HG03558 (cell line): ENCODE data around the gene DLG2.
"Not testable (repeated sequence)": the region's sequence is repeated elsewhere in the genome, so short reads cannot be mapped to it uniquely, and the experiment has no call there.

Experiments used
- ATAC-seq: cut with Tn5 transposase; IDR thresholded peaks from one replicate; pipeline ENCODE4 v1.9.1; 2021; ENCODE audit warnings: moderate number of reproducible peaks; ENCODE audit not compliant: unreplicated experiment; ENCODE audit errors: extremely low read depth

DLG2 gene

GRCh38 chr11:84886344-84886743, 740.8 kb downstream of the DLG2 start:
- ATAC-seq = no peak

DNA sequence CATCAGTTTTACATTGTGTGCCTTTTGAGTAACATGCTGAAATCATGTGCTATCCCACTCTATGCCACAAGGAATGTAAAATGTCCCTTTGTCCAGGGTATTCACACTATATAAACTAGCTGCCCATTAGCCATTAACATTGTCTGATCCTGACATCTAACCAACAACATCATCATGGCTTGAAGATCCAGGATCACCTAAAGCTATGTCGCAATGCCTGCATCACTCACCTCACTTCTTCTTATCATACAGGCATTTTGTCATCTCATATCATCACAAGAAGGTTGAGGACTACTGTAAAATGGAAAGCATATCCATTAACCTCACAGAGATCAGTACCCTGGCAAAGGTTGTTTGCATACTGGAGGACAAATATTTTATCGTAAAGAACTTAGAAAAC, 742.3 kb downstream of the DLG2 start:
- ATAC-seq = no peak

DNA sequence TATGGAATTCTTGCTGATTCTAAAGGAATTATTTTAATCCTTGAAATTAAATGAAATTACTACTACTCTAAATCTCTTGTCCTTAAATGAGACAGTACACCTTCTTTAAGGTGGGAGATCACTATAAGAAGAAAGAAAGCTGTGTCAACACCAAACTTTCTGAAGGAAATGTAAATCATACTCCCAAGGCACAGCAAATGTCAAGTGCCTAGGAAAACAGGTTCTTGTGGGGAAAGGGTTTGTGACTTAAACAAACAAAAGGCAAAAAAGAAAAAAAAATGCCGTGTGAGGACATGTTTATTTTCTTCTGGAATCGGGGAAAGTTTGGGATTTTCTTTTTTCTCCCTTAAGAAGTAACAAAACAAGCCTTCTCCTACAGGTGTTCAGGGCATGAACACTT, 745.1 kb downstream of the DLG2 start:
- no peak for ATAC-seq

GRCh38 chr11:84871116-84871515, 756.0 kb downstream of the DLG2 start:
- no peak for ATAC-seq

DNA sequence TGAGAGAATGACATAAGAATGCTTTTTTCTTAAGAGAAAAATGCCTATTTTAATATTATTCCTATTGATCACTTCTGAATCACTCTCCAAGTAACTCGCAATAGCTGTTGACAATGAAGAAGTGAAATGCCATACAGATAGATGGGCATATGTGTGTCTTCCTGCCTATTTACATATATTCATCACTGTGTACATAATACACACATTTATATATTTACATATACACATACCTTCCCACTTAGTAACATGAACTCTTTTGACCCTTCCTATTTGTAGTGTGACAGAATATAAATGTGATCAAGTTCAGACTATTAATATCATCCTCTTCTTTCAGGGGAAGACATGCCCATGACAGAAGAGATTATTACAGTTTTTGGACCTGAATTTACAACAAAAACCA, 756.7 kb downstream of the DLG2 start:
- ATAC-seq = no peak

- ATAC-seq = no peak
Measured at GRCh38 chr11:84866922-84867321, 760.2 kb downstream of the DLG2 start.

DNA sequence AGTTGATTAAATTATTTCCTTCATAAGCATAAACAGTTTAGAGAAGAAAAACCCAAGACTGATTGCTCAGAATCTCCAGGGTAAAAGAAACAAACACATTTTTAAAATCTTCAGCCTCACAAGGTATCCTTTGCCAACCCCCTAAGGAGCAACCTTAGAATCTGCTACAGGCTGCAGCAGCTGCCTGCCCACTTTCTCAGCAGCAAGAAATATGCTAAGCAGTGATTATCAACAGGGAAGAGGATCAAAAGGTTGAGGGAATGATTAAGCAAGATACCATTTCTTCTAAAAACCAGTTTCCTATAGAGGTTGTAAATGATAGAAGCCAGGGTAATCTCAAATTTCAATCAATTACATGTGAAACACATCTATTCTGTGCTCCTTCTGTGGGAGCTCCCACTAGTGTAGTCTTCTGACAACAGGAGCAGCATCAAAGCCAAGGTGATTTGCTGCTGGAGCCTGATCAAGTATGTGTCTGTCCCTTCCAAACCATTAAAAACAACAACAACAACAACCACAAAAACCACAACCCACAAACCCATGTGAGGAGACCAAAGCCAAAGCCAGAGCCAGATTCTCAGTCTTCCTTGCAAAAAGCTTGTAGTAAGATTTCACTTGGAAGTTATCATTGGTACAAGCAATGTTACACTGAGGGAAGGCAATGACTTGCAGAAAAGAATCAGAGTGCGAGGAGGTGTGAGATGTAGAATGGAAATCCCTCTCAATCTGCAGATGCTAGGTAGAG, 761.2 kb downstream of the DLG2 start:
- no peak for ATAC-seq

GRCh38 chr11:84865257-84865656, 761.9 kb downstream of the DLG2 start:
- ATAC-seq = no peak

- no peak for ATAC-seq
Measured at GRCh38 chr11:84857746-84858145, 769.4 kb downstream of the DLG2 start.

DNA sequence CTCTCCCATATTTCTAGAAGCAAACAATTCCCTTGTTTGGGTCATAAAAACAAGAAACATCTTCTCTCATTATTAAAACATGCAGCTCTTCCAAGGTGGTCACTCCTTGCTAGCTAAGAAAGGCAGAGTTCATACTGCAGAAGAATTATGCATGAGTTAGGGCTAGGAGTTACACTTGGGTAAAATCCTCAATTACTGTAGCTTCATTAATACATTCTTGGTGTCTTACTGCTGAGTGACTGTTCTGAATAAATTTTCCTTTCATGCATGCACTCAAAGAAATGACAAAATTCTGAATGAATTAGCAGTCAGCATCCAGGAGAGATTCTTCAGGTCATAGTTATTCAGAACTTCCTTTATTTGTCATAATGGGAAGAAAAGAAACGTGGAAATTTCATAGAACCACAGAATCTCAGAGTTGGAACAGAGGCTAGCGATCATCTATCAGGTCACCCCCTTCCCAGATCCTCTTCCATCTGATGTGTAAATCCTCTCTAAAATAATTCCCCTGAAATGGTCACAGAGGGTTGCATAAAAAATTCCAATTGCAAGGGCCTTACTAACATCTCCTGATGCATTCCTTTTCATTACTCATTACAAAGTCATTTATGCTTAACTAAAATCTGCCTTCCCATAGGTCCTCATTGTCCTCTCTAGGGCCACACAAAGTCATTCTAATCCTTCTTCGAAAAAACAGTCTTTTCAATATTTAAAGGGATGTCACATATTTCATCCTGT, 771.5 kb downstream of the DLG2 start:
- no peak for ATAC-seq

DNA sequence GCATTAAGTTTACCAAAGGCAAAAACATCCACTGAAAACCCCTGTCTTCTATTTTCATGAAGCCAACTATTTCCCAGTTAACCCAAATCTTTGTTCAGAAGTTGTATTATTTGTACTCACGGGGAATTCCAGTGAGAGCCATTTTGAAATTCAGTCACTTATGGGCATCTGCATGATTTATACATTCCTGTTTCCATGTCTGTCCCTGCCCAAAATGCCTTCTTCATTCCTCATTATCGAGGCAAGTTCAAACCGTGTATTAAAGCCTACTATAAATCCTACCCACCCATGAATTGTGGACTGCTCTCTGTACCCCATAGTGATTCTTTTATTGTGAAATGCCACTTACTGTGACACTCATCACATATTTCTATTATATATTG, 772.7 kb downstream of the DLG2 start:
- ATAC-seq = no peak

GRCh38 chr11:84853841-84854497, 773.2 kb downstream of the DLG2 start:
- ATAC-seq = no peak

DNA sequence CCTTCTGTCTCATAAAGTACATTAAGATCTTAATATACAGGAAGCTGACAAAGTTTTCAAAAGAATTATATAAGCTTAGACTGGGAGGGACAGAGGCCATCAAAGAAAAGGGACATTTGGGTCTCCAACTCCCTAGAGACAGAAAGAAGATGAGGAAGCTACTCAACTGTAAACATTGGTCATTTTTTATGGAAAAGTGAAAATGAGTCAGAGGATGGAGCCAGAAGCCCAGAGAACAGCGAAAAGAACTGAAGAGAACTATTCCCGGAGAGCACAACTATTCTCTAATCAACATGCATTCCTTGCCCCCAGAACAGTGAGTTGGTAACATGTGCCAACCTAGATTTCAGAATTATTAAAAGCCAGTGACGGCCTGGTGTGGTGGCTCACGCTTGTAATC, 779.3 kb downstream of the DLG2 start:
- no peak for ATAC-seq

DNA sequence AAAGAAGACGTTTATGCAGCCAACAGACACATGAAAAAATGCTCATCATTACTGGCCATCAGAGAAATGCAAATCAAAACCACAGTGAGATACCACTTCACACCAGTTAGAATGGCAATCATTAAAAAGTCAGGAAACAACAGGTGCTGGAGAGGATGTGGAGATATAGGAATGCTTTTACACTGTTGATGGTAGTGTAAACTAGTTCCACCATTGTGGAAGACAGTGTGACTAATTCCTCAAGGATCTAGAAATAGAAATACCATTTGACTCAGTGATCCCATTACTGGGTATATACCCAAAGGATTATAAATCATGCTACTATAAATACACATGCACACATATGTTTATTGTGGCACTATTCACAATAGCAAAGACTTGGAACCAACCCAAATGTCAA, 786.9 kb downstream of the DLG2 start:
- not testable (repeated sequence) for ATAC-seq

- no peak for ATAC-seq
Measured at GRCh38 chr11:84837402-84838069, 789.6 kb downstream of the DLG2 start.

GRCh38 chr11:84836371-84836770, 790.8 kb downstream of the DLG2 start:
- ATAC-seq = no peak

GRCh38 chr11:84833488-84834088, 793.6 kb downstream of the DLG2 start:
- ATAC-seq = no peak

DNA sequence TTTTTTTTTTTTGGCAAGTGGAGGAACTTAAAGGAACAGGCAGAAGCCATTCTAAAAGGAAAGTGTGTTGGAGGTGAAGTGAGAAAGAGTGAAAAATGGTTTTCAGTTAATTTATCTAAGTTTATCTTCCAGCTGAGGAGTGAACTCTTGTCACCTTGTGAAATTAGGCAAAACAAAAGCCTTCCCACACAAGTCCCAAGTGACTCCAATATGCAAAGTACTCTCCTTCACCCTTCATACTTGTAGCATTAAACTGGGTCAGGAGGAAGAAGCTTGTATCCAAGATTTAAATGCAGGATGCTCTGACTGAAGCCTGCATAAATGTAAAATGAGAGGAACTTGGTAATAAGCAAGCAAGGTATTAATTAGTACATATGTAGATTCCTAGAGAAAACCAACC, 796.8 kb downstream of the DLG2 start:
- ATAC-seq = no peak

- ATAC-seq = no peak
Measured at GRCh38 chr11:84829162-84829561, 798.0 kb downstream of the DLG2 start.

DNA sequence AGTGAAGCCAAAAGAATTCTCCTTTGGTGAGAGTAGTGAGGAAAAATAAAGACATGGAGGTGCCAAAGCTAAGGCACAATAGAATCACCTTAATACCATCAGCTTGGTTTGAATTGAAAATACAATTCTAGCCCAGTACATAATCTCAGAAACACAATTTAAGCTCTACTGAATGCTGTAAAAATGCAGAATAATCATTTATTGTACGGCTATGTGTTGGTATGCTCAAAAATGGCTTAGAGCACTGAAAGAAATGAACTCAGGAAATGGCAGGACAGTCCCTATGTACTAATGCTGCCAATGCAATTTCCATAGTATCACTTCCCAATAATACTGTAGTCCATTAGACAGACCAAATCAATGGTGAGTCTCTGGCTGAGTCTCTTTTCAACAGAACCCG, 798.5 kb downstream of the DLG2 start:
- ATAC-seq = no peak
